ENCODE results near the gene CACNA1H.

CACNA1H gene

DNA sequence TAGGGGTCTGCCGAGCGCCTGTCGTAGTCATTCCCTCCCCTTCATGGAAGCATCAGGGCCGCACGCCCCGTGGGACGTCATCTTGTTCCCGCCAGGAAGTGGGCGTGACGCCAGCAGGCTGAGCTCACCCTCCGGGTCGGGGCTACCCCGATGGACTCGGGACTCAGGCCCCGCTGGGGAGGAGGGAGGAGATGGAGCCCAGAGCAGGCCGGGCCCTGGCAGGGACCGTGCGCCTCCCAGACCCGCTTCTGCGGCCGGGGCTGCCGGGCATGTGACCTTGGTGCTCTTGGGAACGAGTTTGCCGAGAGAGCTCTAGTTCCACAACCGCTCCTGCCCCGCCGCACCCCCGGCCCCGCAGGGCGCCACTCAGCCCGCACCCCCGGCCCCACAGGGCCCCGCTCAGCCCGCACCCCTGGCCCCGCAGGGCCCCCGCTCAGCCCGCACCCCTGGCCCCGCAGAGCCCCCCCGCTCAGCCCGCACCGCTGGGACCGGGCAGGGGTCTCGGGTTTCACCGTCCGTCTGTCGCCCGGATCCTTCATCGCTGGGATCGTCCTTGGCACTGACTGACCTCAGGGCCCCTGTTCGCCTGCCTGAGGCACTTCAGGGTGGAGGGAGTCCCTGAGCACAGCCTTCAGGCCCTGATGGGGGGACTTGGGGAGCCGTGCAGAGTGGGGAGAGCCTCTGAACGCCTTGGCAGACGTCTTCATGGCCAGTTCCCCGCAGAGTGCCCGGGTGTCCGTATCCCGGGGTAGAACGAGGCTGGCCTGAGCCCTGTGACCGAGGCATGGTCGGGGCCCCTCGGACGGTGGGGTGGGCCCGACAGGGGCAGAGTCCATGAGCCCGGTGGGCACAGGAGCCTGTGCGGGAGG, 5.8 kb downstream of the CACNA1H start:
- DNase-seq (ENCODE audit: low read depth in 2 of 2), result no peak

DNA sequence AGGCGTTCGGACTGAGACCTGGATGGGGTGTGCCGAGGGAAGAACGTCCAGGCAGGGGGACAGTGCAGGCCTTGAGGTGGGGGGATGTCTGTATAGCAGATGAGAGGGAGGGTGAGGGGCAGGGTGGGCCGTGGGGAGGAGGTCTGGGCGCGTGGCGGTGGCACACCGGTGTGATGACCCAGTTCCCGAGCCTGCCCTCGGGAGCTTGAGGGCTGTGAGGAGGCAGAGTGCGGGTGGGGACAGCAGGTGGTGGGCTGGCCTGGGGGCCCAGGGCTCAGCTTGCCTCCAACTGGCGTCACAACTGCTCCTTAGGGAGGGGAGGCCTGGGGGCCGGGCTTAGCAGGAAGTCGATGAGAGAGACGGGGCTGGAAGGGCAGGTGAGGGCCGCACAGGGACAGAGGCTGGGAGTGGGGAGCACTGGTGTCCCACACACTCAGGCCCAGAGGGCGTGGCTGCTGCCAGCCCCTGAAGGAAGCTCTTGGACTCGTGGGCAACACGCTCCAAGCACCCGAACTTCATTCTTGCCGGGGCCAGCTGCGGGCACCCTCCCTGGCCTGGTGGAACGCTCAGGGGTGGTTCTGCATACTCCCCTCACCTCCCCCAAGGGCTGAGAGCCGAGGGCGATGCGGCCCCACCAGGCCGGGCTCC, 6.5 kb downstream of the CACNA1H start:
- no peak for DNase-seq (ENCODE audit: low read depth in 2 of 2)

GRCh38 chr16:1159973-1160772, 7.3 kb downstream of the CACNA1H start:
- DNase-seq (ENCODE audit: low read depth in 2 of 2), result no peak

DNA sequence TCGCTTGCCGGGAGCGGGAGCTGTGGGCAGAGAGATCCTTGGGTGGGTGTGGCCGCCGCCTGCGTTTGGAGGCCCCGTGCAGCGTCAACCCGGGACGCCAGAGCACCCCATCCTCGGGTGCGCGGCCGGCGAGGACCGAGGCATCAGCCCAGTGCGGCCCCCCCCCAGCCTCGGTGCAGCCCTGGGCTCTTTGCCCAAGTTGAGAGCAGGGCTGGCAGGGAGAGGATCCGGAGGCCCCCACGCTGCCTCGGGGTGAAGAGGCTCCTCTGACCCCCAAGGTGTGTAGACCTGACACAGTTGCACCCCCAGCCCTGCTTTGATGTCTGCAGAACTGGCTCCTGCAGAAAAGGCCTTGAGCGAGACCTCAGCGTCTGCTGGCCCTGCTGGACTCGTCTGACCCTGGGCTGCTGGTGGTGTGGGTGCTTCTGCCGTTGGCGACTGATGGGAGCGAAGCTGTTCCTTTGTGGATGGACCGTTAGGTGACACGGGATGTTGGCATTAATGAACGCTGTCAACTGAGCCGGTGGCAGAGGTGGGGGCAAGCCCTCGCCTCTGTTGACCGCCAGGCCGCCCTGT, 8.0 kb downstream of the CACNA1H start:
- no peak for DNase-seq (ENCODE audit: low read depth in 2 of 2)

- no peak for DNase-seq (ENCODE audit: low read depth in 2 of 2)
These were observed 10.0 kb downstream of the CACNA1H start for GRCh38 chr16:1162701-1163566.

DNA sequence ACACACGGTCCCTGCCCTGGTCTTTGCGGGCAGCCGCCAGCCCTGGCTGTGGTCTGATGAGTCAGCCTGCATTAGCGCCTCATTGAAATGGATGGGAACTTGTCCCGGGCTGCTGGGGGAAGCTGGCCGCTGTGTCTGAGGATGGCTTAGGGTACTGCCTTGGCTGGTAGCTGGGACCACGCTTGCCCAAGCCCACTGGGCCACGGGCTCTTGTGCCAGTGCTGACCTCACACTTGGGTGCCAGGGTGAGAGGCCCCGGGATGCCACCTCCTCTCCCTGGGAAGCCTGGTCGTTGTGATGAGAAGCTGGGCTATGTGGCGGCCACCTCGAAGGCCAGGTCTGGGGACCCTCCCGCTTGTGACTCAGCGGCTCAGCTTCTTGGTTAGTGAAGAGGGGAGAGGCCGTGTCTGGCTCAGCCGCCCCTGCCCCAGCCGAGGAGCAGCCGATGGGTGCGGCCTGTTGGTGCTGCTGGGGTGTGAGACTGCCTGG, 10.7 kb downstream of the CACNA1H start:
- no peak for DNase-seq (ENCODE audit: low read depth in 2 of 2)

DNA sequence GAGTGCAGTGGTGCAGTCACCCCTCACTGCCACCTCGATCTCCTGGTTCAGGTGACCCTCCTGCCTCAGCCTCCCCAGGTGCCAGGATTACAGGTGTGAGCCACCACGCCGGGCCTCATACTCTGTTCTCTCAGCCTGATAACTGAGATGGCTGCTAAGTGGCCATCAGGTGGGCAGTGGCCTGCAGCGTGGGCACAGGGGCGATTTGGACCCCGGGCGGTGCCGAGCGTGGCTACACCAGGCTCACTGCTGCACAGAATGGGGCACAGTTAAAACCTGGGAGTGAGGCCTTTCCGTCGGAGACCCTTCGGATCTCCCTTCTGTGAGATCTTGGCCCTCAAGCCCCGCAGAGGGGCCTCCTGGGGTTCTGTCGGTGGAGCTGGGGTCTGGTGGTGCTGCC, 11.5 kb downstream of the CACNA1H start:
- DNase-seq (ENCODE audit: low read depth in 2 of 2), result no peak

GRCh38 chr16:1164975-1165374, 12.1 kb downstream of the CACNA1H start:
- no peak for DNase-seq (ENCODE audit: low read depth in 2 of 2)

- DNase-seq (ENCODE audit: low read depth in 2 of 2), result no peak
These were observed 12.6 kb downstream of the CACNA1H start for GRCh38 chr16:1165511-1165910.

DNA sequence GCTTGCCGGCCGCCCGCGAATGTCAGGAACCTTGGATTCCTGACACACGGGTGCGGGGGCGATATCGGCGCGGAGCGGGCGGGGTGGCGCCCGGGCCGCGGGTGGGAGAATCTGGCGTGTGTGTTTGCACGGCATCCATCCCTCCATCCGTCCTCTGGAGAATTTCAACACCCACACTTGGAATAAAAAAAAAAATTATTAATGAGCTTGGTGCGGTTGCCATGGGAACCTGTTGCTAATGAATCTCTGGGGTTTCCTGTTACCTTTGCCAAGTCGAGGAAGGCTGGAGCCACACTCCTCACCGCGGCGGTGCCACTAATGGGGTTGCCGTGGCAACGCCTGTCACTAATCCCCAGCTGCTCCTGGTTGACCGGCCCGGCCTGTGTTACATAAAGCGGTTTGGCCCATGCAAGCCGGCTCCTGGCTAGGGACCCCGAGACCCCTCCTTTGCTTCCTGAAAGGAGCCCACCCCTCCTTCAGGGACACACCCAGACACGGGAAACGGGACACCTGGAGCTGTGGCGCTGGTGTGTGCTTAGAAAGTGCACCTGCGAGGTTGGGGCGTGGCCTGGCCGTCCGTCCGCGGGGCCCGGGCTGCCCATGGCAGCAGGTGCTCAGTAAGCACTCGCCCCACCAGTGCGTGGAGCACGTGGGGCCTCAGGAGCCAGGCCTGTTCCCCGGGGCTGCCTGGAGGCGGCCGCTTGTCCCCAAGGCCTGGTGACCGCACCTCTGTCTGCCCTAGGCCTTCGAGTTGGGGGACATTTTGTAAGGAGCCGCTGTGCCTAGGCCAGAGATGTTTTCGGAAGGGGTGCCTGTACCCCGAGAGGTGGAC, 14.6 kb downstream of the CACNA1H start:
- no peak for DNase-seq (ENCODE audit: low read depth in 2 of 2)

DNA sequence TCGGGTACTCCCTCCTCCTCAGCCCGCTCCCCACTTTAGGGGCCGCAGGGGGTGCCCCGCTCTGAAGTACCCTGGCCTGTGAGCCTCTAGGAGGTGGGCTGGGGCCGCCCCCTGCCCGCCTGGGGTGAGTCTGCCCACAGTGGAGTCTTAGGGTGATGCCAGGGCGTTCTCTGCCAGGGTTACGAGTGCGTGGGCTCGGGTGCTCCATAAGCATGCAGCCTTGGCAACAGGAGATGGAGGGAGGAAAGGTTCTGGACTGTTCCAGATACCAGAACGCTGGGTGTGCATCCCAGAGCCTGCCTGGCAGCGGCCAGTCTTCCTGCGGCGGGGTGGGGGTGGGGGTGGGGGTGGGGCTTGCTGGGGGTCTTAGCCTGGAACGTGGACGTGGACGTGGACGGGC, 15.9 kb downstream of the CACNA1H start:
- no peak for DNase-seq (ENCODE audit: low read depth in 2 of 2)

DNA sequence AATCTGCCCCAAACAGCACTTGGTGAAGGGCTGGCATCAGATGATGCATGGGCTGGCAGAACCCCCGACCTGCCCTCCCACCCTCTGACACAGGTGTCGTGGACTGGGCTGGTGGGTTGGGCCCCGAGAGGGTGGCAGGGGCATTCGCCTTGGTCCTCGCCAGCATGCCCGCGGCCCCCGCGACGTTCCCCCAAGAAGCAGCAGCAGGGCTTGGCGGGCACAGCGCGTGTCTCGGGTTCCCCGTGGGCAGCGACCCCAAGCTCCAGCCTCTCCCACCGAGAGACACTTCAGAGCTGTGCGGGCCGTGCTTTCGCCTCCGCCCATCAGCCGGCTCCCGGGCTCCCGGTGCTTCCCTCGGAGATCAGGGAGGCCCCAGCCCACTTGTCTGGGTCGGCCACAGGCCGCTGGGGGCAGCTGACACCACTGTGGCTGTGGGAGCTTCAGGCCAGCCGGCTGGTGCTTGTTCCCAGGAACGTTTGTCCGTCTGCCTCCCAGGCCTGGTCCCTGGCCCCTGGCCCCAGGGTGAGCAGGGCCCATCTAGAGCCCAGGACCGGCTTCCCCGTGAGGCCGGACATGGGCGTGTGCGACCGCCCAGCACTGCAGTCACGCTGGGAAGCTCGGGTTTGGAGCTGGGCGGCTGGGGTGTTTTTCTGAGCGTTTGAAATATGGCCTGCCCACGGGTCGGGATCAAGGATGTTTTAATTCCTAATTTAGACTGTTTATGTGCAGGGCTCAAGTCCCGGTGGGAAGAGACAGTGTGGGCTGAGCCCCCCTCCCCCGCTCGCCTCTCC, 16.6 kb downstream of the CACNA1H start:
- no peak for DNase-seq (ENCODE audit: low read depth in 2 of 2)

GRCh38 chr16:1170076-1170418, 17.1 kb downstream of the CACNA1H start:
- no peak for DNase-seq (ENCODE audit: low read depth in 2 of 2)

- DNase-seq (ENCODE audit: low read depth in 2 of 2), result no peak
These were observed 18.1 kb downstream of the CACNA1H start for GRCh38 chr16:1171001-1171400.

GRCh38 chr16:1171854-1172428, 19.0 kb downstream of the CACNA1H start:
- DNase-seq (ENCODE audit: low read depth in 2 of 2), result no peak

DNA sequence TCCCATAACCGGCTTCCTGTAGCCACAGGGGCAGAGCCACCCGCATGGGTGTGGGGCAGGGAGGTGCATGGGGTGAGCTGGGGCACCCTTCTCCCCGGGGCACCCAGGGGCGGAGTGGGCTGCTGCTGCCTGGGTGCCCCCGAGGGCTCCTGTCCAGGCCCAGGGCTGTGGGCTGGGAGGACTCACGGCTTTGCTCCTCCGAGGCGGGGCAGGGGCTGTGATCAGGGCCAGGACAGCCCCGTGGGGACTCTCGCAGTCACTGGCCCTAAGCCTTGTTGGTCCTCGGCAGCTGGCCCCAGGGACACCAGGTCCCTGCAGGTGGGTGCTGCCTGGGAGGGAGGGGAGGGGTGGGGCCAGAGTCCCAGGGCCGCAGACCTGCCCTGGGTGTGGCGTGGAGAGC, 19.7 kb downstream of the CACNA1H start:
- DNase-seq (ENCODE audit: low read depth in 2 of 2), result no peak

- no peak for DNase-seq (ENCODE audit: low read depth in 2 of 2)
These were observed 21.0 kb downstream of the CACNA1H start for GRCh38 chr16:1173788-1174451.

Measured in stimulated activated CD8-positive, alpha-beta memory T cell treated with anti-CD3 and anti-CD28 coated beads, Interleukin-2, amount 100 ng/mL, for 48 hours (primary cell).